Frontal cortex (tissue), 4 donors: ENCODE data around the gene NBEAL2. TPM values are rescaled to one million over a fixed set of nuclear protein-coding genes. Genes with fewer than 3 reads are reported as not detected.

Source experiments
- DNase-seq, 2 donors: peaks; one replicate each; pipeline ENCODE4 v3.0.0; 2012; ENCODE audit warnings: low spot score in 2 of 2
- FAIRE-seq: peaks from 2 replicates; lab custom pipeline; 2012; peaks lifted over from hg19 to GRCh38; lab: Jason Lieb, UNC
- total RNA-seq: library from RNA; depleted of rRNA; stranded (reverse); fragments of >200 nt; gene quantifications from one replicate; pipeline ENCODE4 v1.2.3, GENCODE V29; 2014
- donor health status: control.
- donor health status: control.
- donor health status: control.

NBEAL2 gene
- total RNA-seq, 1 donor from 2014 or later = 4.9 TPM

GRCh38 chr3:46997453-46998091 is 18.1 kb downstream of the NBEAL2 start:
- no peak for FAIRE-seq

GRCh38 chr3:46998121-46998851 is 18.8 kb downstream of the NBEAL2 start:
- FAIRE-seq (no peak), DNase-seq (peak; percentile 66 to 73)

More at GRCh38 chr3:46997453-46998091, 18.1 kb downstream of the NBEAL2 start:
- no peak for DNase-seq

- FAIRE-seq (no peak), DNase-seq (no peak)
Measured at GRCh38 chr3:46998852-46999515, 19.5 kb downstream of the NBEAL2 start.

- FAIRE-seq = no peak
- DNase-seq = no peak
Measured at GRCh38 chr3:46999516-47000197, 20.2 kb downstream of the NBEAL2 start.

DNA sequence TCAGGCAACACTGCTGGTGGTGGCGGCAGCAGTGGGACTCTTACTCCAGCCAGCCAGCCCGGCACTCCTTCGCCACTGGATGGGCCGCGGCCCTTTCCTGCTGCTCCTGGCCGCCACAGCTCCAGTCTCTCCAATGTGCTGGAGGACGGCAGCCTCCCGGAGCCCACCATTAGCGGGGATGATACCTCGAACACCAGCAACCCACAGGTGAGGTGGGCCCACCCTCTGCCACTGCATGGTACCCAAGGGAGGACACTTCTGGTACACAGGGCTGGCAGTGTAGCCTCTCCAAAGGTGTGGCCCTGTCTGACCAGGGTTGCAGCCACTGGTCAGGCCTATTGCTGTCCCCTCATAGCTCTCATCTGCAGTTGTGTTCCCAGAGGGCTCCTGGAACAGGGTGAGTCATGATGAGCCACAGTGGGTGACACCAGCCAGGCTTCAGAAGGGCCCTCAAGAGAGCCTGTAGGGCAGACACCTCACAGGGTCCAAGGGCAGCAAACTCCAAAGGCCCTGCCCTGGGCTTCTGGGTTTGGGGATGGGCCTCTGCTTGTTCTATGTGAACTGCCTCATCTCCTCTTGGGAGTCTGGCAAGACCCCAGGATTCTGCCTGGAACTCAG is 20.8 kb downstream of the NBEAL2 start:
- no peak for DNase-seq
- FAIRE-seq = no peak

DNA sequence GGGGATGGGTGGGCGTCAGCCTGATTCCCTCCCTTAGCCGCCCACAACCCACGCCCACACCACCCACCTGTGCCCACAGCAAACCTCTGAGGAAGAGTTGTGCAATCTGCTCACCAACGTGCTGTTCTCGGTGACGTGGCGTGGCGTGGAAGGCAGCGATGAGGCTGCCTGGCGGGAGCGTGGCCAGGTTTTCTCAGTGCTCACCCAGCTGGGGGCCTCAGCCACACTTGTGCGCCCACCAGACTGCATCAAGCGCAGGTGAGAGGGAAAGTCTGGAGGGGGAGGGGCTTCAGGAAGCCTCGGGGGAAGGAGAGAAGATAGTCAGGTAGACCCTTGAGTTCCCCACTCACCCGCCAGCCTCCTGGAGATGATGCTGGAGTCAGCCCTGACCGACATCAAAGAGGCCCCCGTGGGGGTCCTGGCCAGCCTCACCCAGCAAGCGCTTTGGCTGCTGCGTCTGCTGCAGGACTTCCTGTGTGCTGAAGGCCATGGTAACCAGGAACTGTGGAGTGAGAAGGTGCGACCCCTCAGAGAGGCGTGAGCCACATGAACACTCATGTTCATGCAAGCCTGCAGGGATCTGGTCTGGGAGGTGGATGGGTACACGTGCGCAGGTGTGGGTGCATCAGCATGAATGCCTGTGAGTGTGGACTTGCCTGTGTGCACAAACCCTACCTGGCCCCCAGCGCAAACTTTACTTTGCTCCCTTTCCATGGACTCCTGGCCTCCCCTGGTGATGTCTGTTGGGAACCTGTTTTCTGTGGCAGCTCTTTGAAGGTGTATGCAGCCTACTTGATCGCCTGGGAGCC is 21.7 kb downstream of the NBEAL2 start:
- FAIRE-seq = no peak
- no peak for DNase-seq

DNA sequence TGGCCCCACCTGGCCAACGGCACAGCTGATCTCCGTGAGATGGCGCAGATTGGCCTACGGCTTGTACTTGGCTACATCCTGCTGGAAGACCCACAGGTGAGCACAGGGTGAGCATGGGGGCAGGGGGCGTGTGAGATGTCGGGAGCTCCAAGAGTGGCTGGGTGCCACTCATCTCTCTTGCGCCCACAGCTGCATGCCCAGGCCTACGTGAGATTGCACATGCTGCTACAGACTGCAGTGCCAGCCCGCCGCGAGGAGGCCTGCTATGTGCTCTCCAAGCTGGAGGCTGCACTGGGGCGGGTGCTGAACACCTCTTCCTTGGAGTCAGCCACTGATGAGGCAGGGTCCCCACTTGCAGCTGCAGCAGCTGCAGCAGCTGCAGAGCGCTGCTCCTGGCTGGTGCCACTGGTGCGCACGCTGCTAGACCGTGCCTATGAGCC is 22.3 kb downstream of the NBEAL2 start:
- no peak for DNase-seq
- no peak for FAIRE-seq

GRCh38 chr3:47002171-47003055 is 22.9 kb downstream of the NBEAL2 start:
- DNase-seq (no peak), FAIRE-seq (no peak)

DNA sequence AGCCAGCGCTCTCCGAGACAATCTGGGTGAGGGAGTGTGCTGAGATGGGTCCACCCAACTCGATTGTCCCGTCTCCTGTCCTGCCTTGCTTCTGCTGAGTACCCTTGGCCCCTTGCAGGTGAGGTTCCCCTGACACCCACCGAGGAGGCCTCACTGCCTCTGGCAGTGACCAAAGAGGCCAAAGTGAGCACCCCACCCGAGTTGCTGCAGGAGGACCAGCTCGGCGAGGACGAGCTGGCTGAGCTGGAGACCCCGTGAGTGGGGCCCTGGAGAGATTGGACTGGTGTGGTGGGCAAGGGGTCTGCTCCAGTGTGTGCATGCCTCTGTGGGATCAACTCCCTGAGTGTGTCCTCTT is 23.6 kb downstream of the NBEAL2 start:
- no peak for FAIRE-seq
- DNase-seq = no peak

DNA sequence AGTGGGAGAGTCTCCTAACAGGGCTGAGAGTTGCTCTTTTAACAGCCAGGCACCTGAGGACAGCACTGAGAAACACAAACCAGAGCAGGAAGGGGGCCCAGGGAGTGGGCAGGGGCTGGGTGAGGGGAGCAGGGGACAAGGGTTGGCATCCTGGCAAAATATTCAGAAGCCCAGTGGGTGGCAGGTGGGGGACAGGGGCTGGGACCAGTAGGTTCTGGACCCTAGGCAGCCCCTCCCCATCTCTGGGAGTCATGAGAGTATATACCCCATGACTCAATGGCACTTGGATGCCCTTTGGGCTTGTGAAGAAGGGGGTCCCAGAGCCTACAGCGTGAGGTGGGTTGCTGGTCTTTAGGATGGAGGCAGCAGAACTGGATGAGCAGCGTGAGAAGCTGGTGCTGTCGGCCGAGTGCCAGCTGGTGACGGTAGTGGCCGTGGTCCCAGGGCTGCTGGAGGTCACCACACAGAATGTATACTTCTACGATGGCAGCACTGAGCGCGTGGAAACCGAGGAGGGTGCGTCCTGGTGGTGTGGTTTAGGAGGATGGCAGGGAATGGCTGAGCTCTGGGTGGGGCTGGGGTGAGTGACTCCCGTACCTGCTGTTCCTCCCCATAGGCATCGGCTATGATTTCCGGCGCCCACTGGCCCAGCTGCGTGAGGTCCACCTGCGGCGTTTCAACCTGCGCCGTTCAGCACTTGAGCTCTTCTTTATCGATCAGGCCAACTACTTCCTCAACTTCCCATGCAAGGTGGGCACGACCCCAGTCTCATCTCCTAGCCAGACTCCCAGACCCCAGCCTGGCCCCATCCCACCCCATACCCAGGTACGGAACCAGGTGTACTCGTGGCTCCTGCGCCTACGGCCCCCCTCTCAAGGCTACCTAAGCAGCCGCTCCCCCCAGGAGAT is 24.2 kb downstream of the NBEAL2 start:
- no peak for FAIRE-seq
- DNase-seq = no peak

DNA sequence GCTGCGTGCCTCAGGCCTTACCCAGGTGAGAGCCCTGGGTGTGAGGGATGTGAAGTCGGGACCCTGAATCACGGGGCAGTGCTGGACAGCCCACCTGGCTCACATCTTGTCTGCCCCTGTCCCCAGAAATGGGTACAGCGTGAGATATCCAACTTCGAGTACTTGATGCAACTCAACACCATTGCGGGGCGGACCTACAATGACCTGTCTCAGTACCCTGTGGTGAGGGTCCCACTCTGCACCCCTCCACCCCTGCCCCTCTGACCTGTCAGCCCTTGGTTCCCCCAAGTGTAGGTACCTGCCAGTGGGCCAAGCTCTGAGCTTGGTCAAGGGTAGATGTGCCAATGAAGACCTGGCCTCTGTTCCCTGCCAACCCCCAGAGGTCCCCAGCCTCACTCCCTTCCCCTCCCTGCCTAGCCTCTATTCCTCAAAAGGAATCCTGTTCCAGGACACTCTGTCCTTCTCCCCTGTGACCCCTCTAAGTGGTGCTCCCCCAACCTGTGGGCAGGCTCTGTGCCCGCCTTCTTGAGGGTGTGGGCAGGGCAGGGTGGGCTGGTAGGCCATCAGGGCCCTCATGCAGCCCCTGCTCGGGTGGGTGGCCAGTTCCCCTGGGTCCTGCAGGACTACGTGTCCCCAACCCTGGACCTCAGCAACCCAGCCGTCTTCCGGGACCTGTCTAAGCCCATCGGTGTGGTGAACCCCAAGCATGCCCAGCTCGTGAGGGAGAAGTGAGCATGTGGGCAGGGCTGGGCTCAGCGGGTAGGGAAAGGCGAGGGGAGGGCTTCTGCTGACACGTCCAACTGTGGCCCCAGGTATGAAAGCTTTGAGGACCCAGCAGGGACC is 25.1 kb downstream of the NBEAL2 start:
- DNase-seq = no peak
- no peak for FAIRE-seq

DNA sequence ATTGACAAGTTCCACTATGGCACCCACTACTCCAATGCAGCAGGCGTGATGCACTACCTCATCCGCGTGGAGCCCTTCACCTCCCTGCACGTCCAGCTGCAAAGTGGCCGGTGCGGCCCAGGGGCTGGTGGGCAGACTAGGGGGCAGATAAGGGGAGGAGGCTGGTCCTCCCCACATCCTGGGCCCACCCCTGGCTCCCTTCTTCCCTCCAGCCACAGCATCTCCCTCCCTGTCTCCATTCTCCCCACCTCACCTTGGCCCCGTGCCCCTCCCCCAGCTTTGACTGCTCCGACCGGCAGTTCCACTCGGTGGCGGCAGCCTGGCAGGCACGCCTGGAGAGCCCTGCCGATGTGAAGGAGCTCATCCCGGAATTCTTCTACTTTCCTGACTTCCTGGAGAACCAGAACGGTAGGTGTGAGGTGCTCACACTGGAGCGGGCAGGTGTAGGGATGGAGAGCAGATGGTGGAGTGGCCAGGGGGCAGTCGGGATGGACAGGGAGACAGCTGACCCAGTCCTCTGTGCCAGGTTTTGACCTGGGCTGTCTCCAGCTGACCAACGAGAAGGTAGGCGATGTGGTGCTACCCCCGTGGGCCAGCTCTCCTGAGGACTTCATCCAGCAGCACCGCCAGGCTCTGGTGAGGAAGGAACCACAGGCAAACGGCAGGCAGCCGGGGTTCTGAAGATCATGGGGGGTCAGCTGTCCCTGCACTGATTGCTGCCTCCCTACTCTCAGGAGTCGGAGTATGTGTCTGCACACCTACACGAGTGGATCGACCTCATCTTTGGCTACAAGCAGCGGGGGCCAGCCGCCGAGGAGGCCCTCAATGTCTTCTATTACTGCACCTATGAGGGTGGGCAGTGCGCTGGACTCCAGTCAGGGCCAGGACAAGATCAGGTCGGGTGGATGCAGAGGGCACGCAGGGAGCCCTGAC is 26.0 kb downstream of the NBEAL2 start:
- FAIRE-seq = no peak

GRCh38 chr3:47006145-47006651 is 26.7 kb downstream of the NBEAL2 start:
- DNase-seq (no peak), FAIRE-seq (no peak)

More for the DNA sequence above, 26.0 kb downstream of the NBEAL2 start:
- no peak for DNase-seq

DNA sequence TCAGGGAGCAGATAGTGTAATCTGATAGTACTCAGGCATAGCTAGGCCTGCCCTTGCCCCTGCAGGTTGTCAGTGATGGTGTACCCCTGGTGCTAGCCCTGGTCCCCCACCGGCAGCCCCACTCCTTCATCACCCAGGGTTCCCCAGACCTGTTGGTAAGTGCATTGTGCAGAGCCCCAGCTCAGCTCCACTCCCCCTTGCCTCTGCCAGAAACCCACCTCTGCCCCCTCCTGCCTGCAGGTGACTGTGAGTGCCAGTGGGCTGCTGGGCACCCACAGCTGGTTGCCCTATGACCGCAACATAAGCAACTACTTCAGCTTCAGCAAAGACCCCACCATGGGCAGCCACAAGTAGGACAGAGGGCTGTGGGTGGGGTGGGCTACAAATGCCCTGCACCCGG is 27.5 kb downstream of the NBEAL2 start:
- no peak for FAIRE-seq
- DNase-seq = no peak
